RCC 7860 (cell line): ENCODE data around the gene TP53I11.

Source experiments
- DNase-seq: peaks from one replicate; pipeline ENCODE4 v3.0.0-alpha.2; 2015; ENCODE audit warnings: low spot score
- FAIRE-seq: peaks from 2 replicates; lab custom pipeline; 2012; peaks lifted over from hg19 to GRCh38; lab: Jason Lieb, UNC

The TP53I11 gene

GRCh38 chr11:44916331-44916730, 34.4 kb downstream of the TP53I11 start:
- FAIRE-seq (no peak), DNase-seq (no peak)

DNA sequence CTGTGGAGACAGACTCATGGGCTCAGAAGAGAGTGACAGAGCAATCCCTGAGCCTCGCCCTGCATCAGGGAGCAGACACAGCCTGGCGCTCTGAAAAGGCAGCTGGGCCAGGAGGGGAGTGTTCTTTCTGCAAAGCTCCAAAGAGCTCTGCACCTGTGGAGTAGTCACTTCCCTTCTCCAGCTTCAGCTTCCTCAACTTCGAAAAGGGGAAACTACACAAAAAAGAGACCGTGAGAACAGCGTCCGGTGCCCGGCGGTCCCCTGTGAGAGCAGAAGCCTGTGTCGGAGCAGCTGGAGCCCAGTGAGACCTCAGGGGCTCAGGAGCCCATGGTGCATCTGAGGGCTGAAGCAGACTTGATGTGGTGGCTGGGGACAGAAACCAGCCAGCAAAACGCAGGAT, 35.1 kb downstream of the TP53I11 start:
- FAIRE-seq (no peak), DNase-seq (no peak)

GRCh38 chr11:44915004-44915403, 35.7 kb downstream of the TP53I11 start:
- FAIRE-seq = no peak
- no peak for DNase-seq

GRCh38 chr11:44914105-44914504, 36.6 kb downstream of the TP53I11 start:
- FAIRE-seq (no peak), DNase-seq (no peak)

GRCh38 chr11:44913502-44913901, 37.2 kb downstream of the TP53I11 start:
- FAIRE-seq = no peak
- no peak for DNase-seq

DNA sequence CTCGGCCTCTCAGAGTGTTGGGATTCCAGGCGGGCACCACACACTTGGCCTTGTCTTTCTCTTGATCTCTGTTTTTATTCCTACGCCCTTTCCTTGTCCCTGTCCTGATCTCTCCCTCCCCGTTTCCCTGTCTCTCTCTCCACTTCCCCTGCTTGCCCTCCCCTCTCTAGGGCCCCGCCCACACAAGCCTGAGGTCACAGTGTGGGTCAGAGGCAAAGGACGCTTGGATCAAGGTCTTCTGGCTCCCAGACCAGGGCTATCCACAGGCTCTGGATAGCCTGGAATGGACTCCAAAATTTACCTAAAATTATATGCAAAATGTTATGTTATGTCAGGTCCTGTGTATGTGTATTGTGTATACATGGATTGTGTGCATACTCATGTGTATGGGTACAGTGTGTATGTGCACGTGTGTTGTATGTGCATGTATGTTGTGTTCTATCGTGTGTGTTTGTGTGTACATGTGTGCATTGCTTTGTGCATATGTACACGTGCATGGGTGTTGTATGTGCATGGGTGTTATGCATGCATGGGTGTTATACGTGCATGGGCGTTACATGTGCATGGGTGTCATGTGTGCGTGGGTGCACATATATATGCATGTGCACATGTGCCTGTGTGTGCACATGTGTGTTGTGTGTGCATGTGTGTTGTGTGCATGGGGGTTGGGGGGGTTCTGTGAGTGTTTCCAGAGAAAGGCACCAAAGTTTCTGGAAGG, 38.3 kb downstream of the TP53I11 start:
- DNase-seq = no peak
- no peak for FAIRE-seq

DNA sequence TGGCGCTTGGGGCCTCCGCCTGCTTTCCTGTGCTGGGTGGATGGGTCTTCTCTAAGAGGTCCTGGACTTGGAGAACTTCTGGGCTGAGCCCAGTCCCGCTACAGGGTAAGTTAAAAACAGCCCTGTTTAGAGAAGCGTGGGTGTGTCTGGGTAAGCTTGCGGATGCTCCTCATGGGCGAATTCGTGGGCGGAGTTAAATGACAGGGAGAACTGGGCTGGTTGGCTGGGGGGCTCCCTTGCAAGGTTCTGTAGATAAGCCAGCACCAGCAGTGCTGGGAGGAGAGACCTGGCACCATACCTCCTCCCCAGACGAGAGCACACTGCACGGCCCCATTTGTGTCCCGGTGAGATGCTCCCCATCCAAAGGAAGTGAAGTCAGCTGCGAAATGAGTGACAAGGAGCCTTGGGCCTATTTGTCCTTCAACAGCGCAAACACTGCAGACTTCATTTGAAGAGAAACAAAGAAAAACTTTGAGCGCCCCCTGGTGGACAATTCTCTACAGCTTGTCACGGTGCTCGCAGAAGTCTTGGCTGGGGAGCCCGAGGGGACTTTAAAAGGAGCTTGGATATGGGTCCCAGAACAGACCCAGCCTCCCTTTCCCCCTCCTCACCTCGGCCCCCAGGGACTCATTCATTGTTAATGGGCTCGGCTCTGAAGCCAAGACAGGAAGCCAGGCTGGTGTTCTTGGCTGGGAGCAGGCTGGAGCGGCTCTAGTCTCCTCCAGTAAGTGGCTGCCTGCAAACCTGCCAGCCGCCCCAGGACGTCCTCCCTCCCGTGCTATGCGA, 39.5 kb downstream of the TP53I11 start:
- FAIRE-seq (no peak), DNase-seq (peak; percentile 18)

GRCh38 chr11:44910591-44910990, 40.1 kb downstream of the TP53I11 start:
- DNase-seq (no peak), FAIRE-seq (no peak)

DNA sequence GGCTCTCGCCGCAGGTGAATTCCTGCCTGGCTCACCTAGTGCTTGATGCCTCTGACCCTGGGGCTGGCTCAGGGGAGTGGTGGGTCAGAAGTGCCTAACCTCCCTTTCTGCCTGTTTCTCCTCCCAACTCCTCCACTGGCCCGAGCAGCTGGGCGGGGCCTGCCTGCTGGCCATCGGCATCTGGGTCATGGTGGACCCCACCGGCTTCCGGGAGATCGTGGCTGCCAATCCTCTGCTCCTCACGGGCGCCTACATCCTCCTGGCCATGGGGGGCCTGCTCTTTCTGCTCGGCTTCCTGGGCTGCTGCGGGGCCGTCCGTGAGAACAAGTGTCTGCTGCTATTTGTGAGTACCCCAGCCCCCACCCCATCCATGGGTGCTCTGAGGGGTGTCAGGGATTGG, 41.1 kb downstream of the TP53I11 start:
- no peak for FAIRE-seq

DNA sequence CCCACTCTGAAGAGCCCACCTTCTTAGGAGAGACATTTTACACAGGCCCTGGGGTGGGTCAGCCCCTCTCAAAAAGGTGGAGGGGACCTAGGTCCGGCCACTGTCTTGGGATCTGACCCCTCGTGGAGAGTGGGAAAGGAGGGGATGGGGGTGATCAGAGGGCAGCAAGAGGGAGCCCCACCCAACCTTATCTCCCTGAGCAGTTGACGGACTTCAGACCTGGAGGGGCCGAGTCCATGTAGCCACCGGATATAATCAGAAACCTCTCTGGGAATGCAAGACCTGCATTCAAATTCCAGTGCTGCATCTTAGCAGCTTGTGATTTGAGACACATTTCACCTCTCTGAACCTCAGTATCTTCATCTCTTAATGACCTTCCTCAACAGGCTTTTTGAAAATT, 44.0 kb downstream of the TP53I11 start:
- DNase-seq (no peak), FAIRE-seq (no peak)

More for the DNA sequence above, 41.1 kb downstream of the TP53I11 start:
- no peak for DNase-seq

DNA sequence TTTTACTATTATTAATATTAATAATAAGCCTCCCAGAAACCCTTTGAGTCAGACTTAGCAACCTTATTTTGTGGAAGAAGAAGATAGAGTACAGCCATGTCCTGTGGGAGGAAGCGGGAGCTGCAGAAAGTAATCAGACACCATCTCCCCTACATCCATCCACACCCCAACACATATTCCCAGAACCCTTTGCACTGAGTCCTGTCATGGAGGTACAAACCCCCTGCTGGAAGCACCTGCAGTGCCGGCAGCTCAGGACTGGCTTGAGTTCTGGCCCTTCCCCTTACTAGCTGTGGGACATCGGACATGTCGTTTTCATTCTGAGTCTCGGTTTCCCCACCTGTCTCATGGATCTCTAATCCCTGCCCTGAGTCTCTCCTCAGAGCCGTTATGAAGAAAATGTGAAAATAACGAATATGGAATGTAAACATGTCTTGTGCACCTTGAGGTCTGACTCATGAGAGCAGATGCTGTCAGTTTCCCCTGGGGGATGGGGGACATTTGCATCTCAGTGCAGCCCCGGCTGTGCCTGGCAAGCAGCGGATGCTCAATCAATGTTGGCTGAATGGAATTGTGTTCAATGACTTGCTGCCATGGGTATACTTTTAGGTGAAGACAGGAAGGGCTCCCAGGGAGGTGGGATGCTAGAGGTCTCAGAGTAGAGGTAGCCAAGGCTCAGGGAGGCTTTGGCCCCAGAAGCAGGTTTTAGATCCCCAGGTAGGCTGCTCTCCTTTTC, 45.4 kb downstream of the TP53I11 start:
- FAIRE-seq (no peak), DNase-seq (no peak)

DNA sequence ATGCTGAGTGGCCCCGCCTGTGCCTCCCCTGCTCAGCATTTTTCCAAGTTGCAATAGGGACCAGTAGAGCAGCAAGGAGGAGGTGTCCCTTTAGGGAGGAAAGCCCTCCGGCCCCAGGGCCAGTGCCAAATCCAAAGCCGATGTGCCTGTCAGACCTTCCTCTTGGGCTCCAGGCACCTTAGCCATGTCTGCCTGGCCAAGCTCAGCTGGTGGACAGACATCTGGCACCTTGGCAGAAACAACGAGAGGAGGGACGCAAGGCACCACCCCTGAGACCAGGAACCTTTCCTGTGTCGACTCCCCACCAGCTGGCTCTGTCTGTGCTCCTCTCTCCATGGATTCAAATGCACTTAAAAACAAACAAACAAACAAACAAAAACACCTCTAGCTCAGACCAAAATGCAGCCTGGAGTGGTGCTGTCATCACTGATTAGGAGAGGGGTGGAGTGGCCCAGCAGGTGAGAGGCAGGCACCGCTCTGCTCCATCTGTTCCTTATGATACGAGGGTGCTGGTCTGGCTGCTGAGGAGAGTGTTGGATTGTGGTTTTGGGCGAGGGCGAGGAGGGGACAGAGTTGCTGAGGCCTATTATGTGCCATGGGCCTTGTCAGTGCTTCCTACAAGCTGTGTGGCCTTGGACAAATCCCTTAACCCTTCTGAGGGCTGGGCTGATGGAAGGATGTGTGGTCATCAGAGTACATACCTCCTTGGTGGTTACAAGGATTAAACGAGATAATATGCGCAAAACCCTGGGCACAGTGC, 46.2 kb downstream of the TP53I11 start:
- no peak for DNase-seq
- FAIRE-seq = no peak

DNA sequence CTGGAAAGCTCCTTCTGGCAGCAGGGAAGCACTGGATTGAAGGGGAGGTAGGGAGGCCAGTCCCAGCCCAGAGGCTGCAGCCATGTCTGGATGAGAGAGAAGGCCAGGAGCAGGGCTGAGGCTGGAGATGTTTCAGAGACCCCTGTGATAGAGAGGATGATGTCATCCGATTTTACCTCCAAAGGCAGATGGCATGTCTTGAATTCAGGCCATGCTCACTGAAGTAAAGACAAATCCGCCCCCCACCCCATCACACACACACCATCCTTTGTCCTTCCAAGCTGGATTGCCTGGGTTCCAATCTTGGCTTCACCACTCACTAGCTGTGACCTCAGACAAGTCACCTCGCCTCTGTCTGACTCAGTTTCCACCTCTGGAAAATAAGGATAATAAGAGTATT, 47.2 kb downstream of the TP53I11 start:
- FAIRE-seq (no peak), DNase-seq (no peak)

GRCh38 chr11:44903035-44903434, 47.6 kb downstream of the TP53I11 start:
- DNase-seq (no peak), FAIRE-seq (no peak)

- DNase-seq (no peak), FAIRE-seq (no peak)
Measured at GRCh38 chr11:44901786-44902185, 48.9 kb downstream of the TP53I11 start.

DNA sequence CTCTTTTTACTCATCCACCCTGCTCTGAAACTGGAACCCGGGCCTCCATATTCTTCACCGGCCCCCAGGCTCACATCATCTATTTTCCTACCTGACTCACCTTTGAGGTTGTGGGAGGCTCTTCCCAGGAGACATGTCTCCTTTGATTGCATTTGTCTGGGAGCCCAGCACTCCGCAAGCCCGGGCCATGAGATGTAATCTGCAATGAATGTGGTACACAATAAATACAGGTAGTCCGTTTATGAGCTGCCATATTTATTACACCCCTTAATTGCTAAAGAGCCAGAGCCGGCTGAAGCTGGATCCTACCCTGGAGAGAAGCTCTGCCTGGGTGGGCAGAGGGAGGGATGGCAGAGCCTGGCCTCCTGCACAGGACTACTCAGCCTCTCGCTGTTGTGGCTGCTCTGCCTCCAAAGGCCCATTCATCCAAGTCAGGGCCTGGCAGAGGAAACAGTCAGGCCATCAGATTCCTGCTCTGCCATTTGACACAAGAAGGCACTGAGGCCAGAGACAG, 49.5 kb downstream of the TP53I11 start:
- FAIRE-seq = no peak

DNA sequence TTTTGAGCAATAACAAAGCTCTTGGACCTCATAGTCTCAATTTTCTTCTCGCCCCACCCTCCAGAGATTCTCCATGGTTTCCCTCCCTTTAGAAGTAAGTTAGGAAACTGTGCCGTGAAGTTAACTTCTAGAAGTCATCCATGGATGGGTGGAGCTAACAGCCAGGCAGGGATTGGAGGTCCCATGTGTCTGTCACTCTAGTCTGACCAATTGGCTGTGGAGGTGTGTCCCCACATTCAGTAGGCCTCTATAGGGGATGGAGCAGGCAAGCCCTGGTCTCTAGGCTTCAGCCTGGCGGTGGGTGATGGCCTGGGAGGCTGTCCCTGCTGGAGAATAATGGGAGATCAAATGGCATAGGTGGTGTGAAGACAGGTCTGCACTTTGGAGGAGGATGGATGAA, 50.7 kb downstream of the TP53I11 start:
- DNase-seq (no peak), FAIRE-seq (no peak)

More for the DNA sequence above, 49.5 kb downstream of the TP53I11 start:
- no peak for DNase-seq

- FAIRE-seq = no peak
- no peak for DNase-seq
Measured at GRCh38 chr11:44893846-44894617, 56.7 kb downstream of the TP53I11 start.

DNA sequence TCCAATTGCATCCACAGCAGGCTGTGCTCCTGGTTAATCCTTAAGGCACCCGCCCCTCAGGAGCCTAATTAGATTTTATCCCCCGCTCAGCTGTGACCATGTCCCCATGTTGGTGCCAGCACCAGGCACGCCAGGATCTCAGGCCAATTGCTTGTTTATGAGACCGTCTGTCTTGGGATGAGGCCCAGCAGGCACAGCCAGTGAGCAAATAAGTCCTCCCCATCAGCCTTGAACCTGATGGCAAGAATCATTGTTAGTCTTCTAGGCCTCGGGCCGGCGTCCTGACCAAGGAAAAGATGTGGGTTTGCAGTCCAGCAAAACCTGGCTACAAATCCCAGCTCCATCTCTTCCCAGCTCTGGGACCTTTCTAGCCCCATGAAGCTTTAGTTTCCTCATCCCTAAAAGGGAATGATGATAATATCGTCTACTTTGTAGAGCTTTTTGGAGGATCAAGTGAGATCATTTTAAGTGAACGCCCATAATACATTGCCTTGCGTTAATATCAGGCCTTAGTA, 57.3 kb downstream of the TP53I11 start:
- DNase-seq (no peak), FAIRE-seq (no peak)

DNA sequence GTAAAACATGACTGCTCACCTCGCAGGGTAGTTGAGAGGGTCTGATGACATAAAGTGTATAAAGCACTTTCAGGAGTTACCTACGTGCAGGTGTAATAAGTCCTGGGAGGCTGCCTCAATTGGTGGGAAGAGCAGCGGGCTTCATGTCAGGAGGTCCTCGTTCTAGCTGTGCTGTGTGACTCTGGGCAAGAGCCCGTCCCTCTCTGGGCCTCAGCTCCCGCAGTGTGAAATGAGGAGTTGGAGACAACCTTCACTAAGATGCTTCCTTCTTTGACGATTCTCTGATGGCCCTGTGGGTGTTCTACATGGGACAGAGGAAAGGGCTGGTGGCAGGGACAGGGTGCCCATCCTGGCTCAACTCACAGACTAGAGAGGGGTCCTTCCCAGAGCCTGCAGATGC, 57.8 kb downstream of the TP53I11 start:
- FAIRE-seq (no peak), DNase-seq (no peak)
